GM11168 (cell line): ENCODE results near the gene CTAGE1.
"Not testable (repeated sequence)": the region's sequence is repeated elsewhere in the genome, so short reads cannot be mapped to it uniquely, and the experiment has no call there.

Source experiments
- in situ Hi-C: fragments of 300-500 bp; cut with MboI; formaldehyde crosslinking; loops from one replicate; pipeline ENCODE4 v1.12.0; 2022; ENCODE audit warnings: low sequenced_read_pairs; ENCODE audit not compliant: unreplicated experiment

The CTAGE1 gene

DNA sequence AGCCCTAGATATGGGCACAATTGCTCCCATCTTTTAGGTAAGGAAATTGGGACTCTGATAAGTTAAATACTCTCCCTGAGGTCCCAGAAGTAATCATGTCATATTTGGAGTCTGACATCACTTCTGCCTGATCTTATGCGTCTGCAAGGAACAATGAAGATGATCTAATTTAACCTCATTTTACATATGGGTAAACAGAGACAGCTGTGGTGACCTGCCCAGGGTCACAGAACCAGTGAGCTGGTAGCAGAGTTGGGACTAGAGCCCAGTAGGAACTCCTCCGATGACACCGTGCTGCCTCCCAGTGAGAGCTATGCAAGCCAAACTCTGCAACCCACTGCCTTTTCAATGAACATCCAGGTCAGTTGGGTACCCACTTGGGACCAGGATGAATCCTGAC is 17.8 kb downstream of the CTAGE1 start:
- in situ Hi-C loops: no loop called here

GRCh38 chr18:22398464-22398863 is 19.3 kb downstream of the CTAGE1 start:
- in situ Hi-C loops: no loop called here

DNA sequence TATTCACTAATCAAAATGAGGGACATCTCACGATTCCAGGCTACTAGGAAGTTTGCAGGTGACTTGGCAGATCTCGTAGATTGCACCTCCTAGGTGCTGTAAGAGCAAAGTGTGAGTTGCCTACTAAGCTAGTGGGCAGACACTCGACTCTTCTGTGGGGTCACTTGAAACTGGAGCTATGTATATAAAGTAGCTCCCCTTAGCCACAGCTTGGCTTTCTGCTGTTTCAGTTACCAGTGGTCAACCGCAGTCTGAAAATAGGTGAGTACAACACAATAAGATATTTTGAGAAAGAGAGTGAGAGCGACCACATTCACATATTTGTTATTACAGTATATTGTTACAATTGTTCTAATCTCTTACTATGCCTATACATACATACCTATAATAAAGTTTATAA is 23.3 kb downstream of the CTAGE1 start:
- in situ Hi-C loops: no loop called here

DNA sequence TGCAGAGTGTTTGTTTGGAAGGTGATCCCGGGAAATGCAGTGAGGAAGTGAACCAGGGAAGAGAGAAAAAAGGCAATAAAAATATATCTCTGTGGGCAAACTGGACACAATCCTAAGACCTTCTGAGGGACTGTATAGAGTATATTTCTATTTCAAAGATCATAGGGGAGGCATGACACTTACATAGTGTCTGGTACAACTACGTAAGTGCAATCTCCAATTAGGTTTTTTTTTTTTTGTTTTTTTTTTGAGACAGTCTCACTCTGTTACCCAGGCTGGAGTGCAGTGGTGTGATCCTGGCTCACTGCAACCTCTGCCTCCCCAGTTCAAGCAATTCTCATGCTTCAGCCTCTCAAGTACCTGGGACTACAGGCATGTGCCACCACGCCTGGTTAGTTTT is 24.6 kb downstream of the CTAGE1 start:
- in situ Hi-C loops: not testable (repeated sequence)

- in situ Hi-C loops: no loop called here
These were observed 26.0 kb downstream of the CTAGE1 start for GRCh38 chr18:22391407-22392345.

- in situ Hi-C loops: no loop called here
These were observed 29.9 kb downstream of the CTAGE1 start for GRCh38 chr18:22387787-22388186.

- in situ Hi-C loops: no loop called here
These were observed 30.4 kb downstream of the CTAGE1 start for GRCh38 chr18:22387364-22387763.

GRCh38 chr18:22385718-22386117 is 32.0 kb downstream of the CTAGE1 start:
- in situ Hi-C loops: no loop called here

DNA sequence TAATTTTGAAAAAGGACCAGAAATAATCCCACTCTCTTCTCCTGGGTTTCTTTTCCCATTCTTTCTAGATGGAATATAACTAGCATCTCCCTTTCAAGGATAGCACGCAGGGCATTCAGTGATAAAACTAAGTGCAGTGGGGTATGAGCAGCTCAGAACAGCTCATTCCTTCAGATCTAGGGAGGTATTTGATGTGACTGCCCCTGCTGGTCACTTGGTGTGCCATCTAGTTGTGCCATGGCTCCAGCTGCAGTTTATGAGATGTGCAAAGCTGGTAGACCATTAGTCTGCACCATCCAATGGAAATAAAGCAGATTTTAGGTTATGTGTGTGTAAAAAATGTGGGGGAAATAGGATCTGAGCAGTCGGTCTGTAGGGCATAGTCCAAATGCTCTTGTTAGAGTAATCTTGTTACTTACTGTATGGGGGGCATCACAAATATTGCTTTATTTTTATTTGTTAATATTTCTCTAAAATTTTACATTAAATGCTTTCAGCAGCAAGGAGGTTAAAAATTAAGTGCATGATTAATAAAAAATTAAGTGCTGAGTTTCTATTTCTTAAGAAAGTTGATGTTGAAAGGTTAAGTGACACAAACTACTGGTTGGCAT is 38.9 kb downstream of the CTAGE1 start:
- in situ Hi-C loops: no loop called here

DNA sequence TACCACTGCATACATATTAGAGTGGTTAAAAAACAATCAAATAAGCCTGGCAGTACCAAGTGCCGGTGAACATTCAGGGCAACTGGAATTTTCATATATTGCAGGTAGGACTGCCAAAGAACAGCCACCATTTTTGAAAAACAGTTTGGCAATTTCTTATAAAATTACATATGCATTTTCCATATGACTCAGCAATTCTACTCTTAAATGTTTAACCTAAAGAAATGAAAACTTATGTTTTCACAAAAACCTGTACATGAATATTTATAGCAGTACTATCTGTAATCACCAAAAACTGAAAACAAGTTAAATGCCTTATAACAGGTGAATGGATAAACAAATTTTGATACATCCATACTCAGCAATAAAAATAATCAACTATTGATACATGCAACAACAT is 39.9 kb downstream of the CTAGE1 start:
- in situ Hi-C loops: no loop called here

DNA sequence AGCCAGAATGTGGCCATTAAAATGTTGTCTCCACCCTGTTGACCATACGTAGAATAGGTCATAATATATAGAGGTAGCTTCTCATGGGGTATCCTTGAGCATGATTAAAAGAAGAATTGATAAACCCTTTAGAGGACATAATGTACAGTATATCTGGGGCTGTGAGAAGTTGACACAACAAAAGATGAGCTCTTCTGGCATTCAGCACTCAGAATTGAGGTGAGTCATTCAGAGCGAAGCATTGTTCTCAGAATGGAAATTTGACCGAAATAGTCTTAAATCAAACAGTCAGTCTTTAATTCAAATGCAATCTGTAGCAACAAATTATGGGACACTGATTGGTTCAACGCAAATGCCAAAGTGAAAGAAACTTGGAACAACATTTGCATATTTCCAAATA is 47.3 kb downstream of the CTAGE1 start:
- in situ Hi-C loops: no loop called here

- in situ Hi-C loops: no loop called here
These were observed 49.7 kb downstream of the CTAGE1 start for GRCh38 chr18:22368021-22368420.

GRCh38 chr18:22367303-22367702 is 50.4 kb downstream of the CTAGE1 start:
- in situ Hi-C loops: no loop called here

- in situ Hi-C loops: no loop called here
These were observed 53.8 kb downstream of the CTAGE1 start for GRCh38 chr18:22363867-22364463.
